Stimulated activated CD4-positive, alpha-beta T cell treated with anti-CD3 and anti-CD28 coated beads, Interleukin-2, amount 100 ng/mL, for 48 hours (primary cell): ENCODE results near the gene FASLG.
"Not testable (repeated sequence)": the region's sequence is repeated elsewhere in the genome, so short reads cannot be mapped to it uniquely, and the experiment has no call there.

Experiments
- DNase-seq, 2 donors: peaks; one replicate each; pipeline ENCODE4 v3.0.0-alpha.2; 2020

Gene FASLG

DNA sequence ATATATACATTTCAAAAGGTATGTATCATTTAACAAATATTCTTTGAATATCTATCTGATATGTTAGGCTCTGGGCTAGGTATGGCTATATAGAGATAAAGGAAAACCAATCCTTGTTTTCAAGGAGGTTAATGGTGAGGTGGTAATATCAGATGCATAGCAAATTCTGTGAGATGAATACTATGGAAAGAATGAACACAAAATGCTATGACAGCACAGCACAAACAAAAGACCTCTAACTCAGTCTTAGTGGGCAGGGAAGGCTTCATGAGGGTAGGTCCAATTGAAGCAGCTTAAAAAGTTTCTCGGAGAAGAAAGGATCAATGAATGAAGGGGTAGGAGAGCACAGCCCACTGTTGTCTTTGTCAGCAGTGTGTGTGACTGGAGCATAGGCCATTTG is 27.2 kb downstream of the FASLG start:
- no peak for DNase-seq

DNA sequence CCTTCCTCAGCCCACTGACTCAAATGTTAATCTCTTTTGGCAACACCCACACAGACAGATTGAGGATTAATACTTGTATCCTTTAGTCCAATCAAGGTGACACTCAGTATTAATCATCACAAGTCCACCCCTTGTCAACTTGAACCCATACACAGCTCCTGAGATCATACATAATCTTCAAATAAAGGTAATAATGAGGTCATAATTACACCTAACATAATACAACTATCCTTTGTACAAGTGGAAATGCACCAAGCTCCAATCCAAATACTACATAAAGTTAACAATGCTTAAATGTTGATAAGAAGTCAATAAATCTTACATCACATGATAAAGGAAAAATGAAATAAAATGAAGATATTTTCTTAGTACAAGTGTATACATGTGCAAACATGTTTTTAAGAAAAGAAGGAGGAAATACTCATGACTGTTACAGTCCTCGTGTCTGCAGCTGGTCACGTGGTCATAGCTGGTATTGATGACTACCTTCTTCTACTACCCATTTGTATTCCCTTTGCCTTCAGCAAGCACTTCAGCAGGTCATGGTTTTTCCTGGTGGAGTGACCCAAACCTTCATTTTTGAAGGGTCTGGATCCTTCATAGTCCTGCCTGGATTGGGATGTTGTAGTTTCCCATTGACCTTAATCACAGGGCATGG is 29.7 kb downstream of the FASLG start:
- DNase-seq = not testable (repeated sequence)

- DNase-seq = not testable (repeated sequence)
Measured at GRCh38 chr1:172690925-172691324, 32.0 kb downstream of the FASLG start.

DNA sequence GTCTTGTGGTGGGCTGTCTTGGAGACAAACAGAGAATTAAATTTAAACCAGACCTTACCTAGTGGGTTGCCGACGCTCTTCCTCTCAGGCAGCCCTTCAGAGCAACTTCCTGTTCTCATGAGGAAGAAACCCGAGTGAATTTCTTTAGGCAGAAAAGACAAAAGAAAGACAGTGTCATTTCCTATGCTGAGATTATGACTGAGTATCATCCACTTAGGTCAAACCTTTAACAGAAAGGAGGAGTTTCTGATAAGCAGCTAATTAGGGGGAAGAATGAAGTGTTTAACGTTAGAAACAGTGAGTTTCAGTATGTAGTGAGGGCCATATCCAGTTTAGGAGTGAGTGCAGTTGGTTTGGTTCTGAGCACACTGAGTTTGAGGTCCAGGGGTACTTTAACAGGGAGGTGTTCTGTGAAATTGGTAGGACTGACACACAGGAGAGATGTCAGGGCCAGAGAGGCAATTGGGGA is 38.7 kb downstream of the FASLG start:
- no peak for DNase-seq

DNA sequence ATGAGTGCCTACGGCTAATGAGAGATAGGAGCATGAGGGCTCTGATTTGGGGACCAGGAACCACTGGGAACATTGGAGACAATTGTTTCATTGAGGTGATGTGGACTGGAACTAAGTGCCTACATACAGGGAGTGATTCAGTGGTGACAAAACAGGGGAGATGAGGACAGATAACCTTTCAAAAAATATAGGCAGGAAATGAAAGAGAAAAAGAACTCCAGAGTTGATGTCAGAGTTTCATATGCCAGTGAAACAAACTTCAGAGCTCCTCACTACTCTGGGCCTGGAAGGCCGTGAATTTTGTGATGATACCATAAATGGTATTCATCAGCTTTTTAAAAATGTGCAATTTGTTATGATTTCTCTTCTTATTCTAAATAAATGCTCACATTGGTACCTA is 39.3 kb downstream of the FASLG start:
- no peak for DNase-seq

DNA sequence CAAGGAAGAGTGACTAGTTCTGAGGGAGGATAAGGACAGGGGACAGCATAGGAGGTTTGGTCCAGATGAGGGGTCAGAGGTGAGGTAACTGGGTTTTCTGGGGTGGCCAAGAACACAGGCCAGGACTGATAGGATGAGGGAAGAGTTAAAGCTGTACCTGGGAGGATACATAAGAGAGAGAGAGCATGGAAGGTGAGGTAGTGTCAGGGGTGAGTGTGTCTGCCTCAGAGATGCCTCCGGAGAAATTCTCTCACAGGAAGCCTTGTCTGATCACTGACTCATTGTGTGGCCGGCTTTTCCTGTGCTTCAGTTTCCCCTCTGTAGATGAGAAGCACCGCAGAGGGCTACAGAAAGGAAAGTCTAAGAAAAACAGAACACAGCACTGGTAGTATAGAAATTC is 40.2 kb downstream of the FASLG start:
- DNase-seq = peak; percentile 47 to 54

GRCh38 chr1:172699695-172700227 is 40.9 kb downstream of the FASLG start:
- DNase-seq = no peak

- no peak for DNase-seq
Measured at GRCh38 chr1:172700556-172700955, 41.7 kb downstream of the FASLG start.

- DNase-seq = no peak
Measured at GRCh38 chr1:172704001-172704400, 45.1 kb downstream of the FASLG start.

DNA sequence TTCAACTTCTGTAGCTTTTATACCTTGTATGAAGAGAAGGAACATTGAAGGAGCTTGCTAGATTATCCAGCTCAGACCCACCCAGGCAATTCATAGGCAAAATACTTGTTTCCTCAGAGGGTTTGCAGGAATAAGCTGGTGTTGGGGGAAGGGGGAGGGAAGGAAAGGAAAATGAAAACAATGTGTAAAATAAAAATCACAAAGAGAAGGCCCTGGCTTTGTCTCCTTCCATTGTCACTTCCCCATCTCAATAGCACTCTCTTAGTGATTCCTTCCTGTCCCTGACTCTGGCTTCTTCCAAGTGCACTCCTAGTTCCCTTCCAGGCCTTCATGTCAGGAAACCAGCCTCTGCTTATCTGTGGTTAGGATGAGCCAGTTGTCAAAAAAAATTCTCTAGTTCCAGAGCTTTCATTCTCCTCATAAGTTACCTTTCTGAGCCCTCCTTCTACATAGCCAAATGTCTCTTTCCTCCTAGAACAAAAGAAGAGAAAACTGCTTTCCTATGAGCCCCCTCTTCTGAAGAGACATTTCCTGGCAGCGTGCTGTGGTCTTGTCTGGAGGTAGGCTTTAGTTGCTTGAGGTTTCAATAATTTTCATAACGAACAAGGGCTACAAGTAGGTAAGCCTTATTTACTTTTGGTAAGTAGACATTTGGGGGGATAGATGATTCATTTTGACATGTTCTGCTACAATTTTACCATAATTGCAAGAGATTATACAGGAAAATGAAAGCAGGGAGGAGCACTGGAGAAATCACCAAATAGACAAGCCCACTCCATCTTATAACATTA is 45.7 kb downstream of the FASLG start:
- DNase-seq = no peak

DNA sequence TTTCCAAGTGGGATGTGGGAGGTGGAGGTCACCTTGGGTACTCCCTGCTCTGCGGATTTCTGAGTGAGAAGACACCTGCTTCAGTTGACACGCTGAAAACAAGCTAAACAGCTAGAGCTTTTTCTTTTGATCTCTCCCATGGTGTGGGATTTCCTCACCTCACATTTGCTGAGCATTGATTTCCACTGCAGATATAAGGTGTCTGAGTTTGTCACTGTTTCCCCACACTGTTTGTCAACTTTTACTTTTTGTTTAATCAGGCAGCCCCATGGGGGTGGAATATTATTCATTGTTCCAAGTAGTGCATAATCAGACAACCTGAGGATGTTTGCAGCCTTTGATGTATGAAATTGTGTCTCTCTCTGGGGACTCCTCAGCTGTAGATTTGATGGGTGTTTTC is 49.5 kb downstream of the FASLG start:
- DNase-seq = no peak

GRCh38 chr1:172711558-172711957 is 52.7 kb downstream of the FASLG start:
- no peak for DNase-seq

GRCh38 chr1:172713466-172713865 is 54.6 kb downstream of the FASLG start:
- DNase-seq = no peak
